ENCODE data around the gene TMEM141. TPM values are rescaled to one million over a fixed set of nuclear protein-coding genes. Genes with fewer than 3 reads are reported as not detected.

TMEM141 gene
- total RNA-seq, 4 donors from 2014 or later = 43.1 to 88.1 (median 70.9) TPM

GRCh38 chr9:136746155-136746490 lies 45.0 kb upstream of the TMEM141 start:
- TF ChIP-seq CTCF (IDR thresholded peaks at IDR 0.05) = no peak
- DNase-seq (ENCODE audit: low spot score) = no peak
- no peak for ATAC-seq (ENCODE audit: low FRiP score)

GRCh38 chr9:136746621-136747020 lies 44.5 kb upstream of the TMEM141 start:
- TF ChIP-seq CTCF (IDR thresholded peaks at IDR 0.05) = no peak
- ATAC-seq (ENCODE audit: low FRiP score) (no peak), DNase-seq (ENCODE audit: low spot score) (no peak)

GRCh38 chr9:136747161-136748060 lies 43.7 kb upstream of the TMEM141 start:
- TF ChIP-seq CTCF (IDR thresholded peaks at IDR 0.05) = no peak
- ATAC-seq (ENCODE audit: low FRiP score) (no peak), DNase-seq (ENCODE audit: low spot score) (no peak)

- no peak for TF ChIP-seq CTCF (IDR thresholded peaks at IDR 0.05)
- DNase-seq (ENCODE audit: low spot score) = no peak
- no peak for ATAC-seq (ENCODE audit: low FRiP score)
These were observed 42.9 kb upstream of the TMEM141 start, which contains the start of gene LCN6 for GRCh38 chr9:136748201-136748600. TSS of gene LCN6 (minus strand) at chr9:136748525. CDS start at chr9:136748483, 42 bp downstream.

- DNase-seq (ENCODE audit: low spot score) = no peak
These were observed 42.2 kb upstream of the TMEM141 start for GRCh38 chr9:136748666-136749611.

GRCh38 chr9:136750526-136750925 lies 40.6 kb upstream of the TMEM141 start:
- no peak for TF ChIP-seq CTCF (IDR thresholded peaks at IDR 0.05)
- no peak for ATAC-seq (ENCODE audit: low FRiP score)
- DNase-seq (ENCODE audit: low spot score) = no peak

More at GRCh38 chr9:136748666-136749611, 42.2 kb upstream of the TMEM141 start:
- TF ChIP-seq CTCF (IDR thresholded peaks at IDR 0.05) = no peak
- no peak for ATAC-seq (ENCODE audit: low FRiP score)

Data from omental fat pad (tissue), 4 donors.